ENCODE measurements around the gene ADORA2B.
"Not testable (repeated sequence)": the region's sequence is repeated elsewhere in the genome, so short reads cannot be mapped to it uniquely, and the experiment has no call there.

ADORA2B gene

DNA sequence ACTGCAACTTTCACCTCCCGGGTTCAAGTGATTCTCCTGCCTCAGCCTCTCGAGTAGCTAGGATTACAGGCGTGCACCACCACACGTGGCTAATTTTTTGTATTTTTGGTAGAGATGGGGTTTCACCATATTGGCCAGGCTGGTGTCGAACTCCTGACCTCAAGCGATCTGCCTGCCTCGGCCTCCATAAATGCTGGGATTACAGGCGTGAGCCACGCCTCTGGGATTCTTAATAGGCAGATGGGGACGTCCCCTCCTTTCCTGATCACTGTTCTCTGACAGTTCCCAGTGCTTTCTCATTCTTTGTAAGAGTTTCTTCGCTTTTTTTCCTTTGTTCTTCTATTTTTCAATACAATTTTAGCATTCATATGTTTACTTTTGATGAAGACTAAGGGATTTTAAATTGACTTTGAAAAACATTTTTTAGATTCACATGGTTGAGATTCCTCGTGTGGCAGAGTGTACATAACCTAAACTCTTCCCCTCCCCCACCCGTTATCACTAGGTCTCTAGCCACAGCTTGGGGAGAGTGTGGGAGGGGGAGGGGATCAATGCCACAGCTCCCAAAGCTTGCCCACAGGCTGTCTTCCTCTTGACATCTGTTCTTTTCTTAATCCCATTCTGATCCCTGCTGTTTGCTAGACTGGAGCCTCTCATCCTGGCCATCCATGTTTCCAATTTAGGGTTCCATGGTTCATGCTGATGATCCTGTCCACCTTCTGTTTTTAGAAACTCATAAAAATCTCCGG lies 11.0 kb downstream of the ADORA2B start:
- DNase-seq (ENCODE audit: low read depth): no peak

GRCh38 chr17:15957206-15957605 lies 12.3 kb downstream of the ADORA2B start:
- no peak for DNase-seq (ENCODE audit: low read depth)

- no peak for DNase-seq (ENCODE audit: low read depth)
Measured at GRCh38 chr17:15957608-15958307, 12.8 kb downstream of the ADORA2B start.

DNA sequence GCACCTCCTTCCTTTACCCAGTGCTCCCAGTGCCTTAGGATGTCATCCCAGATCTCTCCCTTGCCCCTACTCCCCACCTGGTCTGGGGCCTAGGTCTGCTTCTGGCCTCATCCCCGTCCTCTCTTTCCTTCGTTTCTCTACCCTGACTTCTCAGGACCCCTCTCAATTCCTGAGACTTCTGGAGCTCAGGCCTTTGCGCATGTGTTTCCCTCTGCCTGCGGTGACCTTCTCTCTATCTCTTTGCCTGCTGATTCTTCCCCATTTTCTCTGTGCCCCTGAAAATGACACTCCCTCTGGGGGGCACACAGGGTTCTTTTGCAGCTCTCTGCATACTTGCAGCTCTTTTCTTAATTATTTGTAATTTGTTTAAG lies 13.5 kb downstream of the ADORA2B start:
- DNase-seq (ENCODE audit: low read depth): no peak

DNA sequence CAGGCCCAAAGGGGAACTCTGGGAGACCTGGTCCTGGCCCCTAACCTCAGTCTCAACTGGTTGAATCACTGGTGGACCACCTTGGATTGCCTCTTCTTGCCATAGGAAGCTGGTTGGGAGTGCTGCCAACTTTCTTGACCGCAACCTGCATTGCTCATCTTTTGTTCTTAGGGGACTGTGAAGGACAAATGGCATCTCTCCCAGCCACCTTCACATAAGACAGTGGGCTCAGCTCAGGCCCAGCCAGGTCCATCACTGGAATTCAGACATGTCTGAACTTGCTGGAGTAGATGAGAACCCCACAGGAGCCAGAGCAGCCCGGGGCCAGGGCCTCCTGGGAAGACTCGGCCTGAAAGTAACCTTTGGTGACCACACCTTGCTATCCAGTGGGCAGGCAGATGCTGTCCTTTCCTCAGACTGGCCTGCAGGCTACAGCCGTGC lies 18.8 kb downstream of the ADORA2B start:
- no peak for DNase-seq (ENCODE audit: low read depth)

DNA sequence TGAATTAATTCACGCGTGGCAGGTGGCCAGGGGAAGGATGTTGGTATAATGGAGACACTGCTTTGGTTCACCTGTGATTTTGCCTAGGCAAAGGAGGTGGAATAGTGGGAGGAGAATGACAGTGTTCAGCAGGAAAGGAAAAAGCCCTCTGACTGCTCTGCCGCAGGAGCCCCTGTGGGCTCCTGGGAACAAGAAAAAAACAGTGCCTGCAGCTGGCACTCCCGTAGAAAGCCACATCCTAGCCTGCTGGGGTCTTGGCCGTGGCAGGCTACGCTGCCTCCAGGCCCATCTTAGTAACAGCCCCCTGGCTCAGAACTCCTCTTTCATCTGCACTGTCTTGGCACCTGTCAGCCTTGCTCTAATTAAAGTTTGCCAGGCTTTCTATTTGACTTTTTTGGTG lies 20.6 kb downstream of the ADORA2B start:
- no peak for DNase-seq (ENCODE audit: low read depth)

- no peak for DNase-seq (ENCODE audit: low read depth)
Measured at GRCh38 chr17:15966183-15966878, 21.4 kb downstream of the ADORA2B start.

DNA sequence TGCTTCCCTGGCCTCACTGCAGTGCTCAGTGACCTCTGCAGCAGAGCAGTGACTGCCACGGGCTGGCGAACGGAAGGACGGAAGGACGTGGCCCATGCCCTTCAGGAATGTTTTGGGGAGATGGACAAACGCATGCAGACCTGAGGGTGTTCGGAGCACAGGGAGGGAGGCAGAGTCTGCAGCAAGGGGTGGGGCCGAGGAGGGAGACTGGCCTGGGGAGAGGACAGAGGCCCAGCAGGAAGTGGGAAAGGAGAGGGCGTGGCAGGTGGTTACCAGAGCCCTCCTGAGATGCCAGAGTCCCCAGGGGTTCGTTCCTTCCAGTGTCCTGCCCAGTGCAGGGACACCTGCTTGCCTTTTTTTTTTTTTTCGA lies 21.9 kb downstream of the ADORA2B start:
- no peak for DNase-seq (ENCODE audit: low read depth)

DNA sequence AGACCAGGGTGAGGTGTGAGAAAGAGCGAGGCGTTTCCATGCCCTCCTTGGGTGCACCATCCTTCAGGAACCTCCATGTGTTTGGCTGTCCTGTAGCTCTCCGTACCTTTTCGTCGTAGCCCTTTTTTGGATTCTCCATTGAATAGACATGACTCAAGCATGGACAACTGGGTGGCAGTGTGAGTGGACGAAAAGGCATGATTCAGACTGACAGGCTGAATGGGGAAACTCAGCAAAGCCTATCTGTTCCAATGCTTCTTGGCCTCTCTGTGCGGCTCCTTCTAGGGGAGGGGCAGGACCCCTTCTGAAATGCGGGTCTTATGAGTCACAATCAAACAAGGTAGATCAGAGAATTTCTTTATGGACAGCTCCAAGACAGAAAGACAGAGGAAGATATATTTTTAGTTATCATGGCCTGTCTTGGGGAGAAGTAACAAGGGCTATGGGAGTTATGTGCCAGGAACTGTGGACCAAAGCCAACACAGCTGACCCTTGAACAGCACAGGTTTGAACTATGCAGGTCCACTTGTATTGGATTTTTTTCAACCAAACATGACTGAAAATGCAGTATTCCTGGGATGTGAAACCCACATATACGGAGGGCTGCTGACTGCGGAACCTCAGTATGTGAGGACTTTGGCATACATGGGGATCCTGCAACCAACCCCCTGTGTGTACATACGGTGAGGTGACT lies 22.9 kb downstream of the ADORA2B start:
- DNase-seq (ENCODE audit: low read depth): no peak

DNA sequence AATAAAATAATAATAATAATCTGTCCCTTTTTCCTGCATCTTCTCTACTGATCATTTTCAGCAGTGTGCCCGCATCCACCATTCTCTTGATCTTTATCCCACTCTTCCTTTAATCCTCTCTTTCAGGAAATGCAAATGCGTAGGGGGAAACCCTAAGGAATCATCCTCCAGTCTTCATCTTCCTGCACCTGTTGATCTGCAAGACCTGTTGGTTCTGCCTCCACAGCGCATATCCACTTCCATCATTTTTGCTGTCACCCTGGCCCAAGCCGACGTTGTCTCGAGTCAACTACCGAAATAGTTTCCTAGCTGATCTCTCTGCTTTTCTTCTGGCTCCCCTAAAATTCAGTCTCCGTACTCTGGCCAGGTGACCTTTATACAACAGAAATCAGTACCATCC lies 24.5 kb downstream of the ADORA2B start:
- no peak for DNase-seq (ENCODE audit: low read depth)

GRCh38 chr17:15970500-15970899 lies 25.6 kb downstream of the ADORA2B start:
- no peak for DNase-seq (ENCODE audit: low read depth)

GRCh38 chr17:15971098-15971678 lies 26.3 kb downstream of the ADORA2B start:
- DNase-seq (ENCODE audit: low read depth): no peak

DNA sequence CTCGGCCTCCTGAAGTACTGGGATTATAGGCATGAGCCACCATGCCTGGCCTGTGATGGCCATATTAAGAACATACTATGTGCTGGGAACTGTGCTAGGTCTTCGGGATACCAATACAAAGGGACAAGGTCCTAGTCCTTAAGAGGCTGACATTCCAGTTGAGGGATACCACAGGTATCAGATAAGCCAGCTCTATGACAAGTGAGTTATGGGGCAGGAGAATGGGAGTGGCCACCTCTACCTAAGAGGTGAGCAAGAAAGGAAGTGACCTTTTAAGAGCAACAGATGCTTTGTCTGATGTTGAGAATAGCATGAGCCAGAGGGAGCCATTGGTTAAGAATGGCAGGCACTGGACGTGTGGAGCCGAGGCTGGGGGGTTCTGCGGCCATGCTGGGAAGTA lies 27.0 kb downstream of the ADORA2B start:
- DNase-seq (ENCODE audit: low read depth): no peak

GRCh38 chr17:15972497-15972951 lies 27.6 kb downstream of the ADORA2B start:
- DNase-seq (ENCODE audit: low read depth): no peak

- no peak for DNase-seq (ENCODE audit: low read depth)
Measured at GRCh38 chr17:15973016-15973415, 28.1 kb downstream of the ADORA2B start.

GRCh38 chr17:15973834-15974233 lies 28.9 kb downstream of the ADORA2B start:
- DNase-seq (ENCODE audit: low read depth): no peak

DNA sequence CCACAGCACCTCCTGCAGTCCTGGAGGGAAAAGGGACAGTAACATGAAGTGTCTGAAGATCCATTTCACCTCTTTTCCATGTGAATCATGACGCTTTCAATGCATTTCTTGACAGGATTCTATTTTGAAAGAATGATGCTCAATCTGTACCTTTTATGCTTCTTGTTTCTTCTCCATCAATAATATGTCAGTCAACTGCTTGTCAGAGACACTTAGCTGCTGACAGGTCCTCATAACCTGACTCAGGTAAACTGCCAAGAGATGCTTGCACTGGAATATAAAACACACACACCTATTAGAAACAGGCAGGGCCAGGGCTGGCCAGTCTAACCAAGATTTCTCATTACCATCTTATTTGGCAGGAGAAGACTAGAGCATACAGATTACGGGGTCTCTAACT lies 33.0 kb downstream of the ADORA2B start:
- DNase-seq (ENCODE audit: low read depth): no peak

DNA sequence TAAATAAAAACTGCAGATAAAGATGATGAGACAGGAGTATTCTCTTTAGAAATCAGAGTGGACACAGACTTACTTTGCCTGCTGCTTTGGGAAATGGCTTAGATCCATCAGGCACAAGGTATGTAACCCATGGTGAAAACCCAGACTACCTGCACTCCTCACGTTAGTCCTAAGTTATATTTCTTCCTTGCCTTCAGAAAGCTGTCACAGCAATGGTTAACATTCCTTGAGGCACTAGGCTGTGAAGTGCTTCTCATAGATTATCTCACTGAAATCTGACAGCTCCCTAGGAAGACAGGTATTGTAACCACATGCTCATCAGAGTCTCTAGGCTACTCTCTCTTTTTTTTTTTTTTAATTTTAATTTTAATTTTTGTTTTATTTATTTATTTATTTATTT lies 33.7 kb downstream of the ADORA2B start:
- no peak for DNase-seq (ENCODE audit: low read depth)

DNA sequence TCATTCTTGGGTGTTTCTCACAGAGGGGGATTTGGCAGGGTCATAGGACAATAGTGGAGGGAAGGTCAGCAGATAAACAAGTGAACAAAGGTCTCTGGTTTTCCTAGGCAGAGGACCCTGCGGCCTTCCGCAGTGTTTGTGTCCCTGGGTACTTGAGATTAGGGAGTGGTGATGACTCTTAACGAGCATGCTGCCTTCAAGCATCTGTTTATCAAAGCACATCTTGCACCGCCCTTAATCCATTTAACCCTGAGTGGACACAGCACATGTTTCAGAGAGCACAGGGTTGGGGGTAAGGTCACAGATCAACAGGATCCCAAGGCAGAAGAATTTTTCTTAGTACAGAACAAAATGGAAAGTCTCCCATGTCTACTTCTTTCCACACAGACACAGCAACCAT lies 34.1 kb downstream of the ADORA2B start:
- DNase-seq (ENCODE audit: low read depth): not testable (repeated sequence)

GRCh38 chr17:15981208-15981607 lies 36.3 kb downstream of the ADORA2B start:
- DNase-seq (ENCODE audit: low read depth): no peak

DNA sequence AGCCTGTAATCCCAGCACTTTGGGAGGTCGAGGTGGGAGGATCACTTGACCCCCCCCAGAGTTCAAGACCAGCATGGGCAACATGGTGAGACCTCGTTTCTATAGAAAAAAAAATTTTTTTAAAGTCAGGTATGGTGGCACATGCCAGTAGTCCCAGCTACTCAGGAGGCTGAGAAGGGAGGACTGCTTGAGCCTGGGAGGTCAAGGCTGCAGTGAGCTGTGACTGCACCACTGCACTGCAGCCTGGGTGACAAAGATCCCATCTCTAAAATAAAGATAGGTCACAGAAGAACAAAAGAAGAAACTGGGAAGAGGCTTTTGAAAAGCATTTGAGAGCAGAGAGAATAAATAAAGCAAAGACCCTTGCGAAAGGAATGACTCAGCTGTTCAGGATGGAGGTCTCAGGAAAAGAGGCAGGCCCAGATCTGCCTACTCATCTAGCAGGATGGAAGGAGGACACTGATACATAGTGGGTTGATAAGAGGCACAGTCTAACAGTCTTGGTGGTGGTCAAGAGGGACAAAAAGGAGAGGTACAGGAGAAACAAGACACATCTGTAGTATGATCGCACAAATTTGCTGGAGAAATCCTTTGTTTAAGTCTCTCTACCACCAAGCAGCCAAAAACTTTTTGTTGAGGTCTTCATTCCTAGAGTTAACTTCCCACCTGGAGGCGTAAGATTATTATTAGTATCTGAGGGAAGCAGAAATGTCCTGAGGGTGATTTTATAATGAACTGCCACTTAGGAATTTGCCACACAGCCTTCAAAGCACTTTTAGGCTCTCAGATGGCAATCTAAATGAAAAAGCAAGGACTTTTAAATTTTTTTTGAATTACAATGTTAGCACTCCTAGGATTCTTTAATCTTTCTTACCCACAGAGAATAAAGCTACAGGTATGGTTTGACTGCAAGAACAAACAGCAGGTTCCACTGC lies 37.0 kb downstream of the ADORA2B start:
- DNase-seq (ENCODE audit: low read depth): no peak

All from GM04503 (cell line).